T-helper 22 cell (primary cell): ENCODE results near the gene KCNMA1.
"Not testable (repeated sequence)": the region's sequence is repeated elsewhere in the genome, so short reads cannot be mapped to it uniquely, and the experiment has no call there.

Source experiments
- DNase-seq: peaks from one replicate; pipeline ENCODE4 v3.0.0-alpha.2; 2020; ENCODE audit warnings: low read depth

Gene KCNMA1

DNA sequence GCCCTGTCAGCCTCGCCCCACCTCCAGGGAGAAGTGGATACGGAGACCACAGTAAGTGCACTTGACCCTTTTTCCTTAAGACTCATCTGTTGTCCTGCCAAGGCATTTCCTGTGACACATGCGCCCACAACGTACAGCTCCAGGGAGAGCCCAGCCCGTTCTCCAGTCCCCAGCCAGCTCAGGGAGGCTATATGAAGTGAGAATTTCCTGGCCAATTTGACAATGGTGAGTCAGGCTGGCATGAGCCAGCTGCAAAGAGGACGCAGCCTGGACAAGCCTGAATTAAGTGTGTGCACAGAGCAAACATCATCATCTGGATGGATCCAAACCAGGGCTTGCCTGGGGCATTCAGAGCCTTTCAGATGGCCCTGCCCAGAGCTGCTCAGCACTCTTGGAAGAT, 244.8 kb downstream of the KCNMA1 start:
- DNase-seq = no peak

DNA sequence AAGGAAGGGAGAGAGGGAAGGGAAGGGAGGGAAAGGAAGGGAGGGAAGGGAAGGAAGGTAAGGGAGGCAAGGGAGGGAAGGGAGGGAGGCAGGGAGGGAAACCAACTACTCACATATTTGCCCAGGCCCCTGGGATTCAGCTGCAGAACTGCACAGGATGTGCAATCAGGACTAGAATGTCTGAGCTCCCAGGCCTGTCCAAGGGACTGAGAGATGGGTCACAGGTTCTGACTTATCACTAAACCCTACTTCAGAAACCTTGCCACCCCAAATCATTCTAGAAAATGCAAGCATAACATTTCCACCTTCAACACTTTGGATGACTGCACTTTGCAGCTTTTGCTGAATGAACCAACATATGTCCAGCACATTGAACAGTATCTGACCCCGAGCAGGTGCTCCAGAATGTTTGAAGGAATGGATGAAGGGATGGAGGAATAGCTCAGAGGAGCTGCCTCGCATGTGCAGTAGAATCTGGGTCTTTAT, 245.3 kb downstream of the KCNMA1 start:
- no peak for DNase-seq

DNA sequence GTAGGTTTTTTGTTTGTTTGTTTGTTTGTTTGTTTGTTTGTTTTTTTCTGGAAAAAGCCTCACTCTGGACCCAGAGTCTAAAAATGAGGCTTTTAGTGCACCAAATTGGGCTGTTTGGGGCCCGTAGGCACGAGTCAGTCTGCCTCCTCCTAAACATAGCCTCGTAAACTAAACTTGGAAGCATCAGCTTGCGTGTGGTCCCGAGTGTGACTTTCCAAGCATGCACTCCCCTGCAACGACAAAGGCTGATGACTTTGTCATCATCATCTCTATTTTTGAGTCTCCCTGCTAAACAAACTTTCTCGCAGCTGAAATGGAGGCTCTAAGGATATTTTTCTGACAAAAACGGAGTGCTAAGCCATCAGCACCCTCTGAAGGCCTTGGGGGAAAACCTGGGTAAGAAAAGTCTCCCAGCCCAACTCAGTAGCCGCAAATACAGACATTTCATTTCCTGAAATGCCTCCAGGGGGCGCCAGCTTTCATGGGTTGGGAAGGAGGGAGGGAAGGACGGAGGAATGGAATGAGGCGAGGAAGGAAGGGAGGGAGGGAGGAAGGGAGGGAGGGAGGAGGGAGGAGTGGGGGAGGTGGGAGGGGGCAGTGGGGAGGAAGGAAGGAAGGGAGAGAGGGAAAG, 245.9 kb downstream of the KCNMA1 start:
- no peak for DNase-seq

- no peak for DNase-seq
These were observed 247.1 kb downstream of the KCNMA1 start for GRCh38 chr10:77390481-77390891.

DNA sequence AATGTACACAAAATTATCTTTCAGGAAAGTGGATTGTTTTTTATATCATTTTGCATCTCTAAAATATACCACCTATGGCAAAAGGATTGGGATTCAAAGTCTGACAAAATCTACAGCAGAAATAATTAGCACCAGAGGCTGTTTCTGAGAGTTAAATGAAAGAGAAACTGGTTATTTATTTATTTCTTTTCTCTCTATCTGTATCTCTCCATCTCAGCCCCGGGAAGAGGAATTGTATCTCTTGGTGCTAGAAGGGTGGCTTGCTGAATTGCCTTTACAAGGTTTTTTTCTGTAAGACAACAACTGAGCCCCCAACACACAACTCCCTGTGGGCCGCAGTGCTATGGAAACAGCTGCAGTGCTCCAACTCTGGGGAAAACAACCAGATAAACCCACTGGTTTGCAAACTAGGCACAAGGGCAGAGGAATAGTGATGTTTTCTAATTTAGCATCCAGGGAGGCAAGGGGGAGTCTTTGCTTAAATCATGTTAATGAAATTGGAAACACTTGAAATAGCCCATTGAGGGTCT, 249.0 kb downstream of the KCNMA1 start:
- no peak for DNase-seq

- not testable (repeated sequence) for DNase-seq
These were observed 249.9 kb downstream of the KCNMA1 start for GRCh38 chr10:77387701-77388100.

DNA sequence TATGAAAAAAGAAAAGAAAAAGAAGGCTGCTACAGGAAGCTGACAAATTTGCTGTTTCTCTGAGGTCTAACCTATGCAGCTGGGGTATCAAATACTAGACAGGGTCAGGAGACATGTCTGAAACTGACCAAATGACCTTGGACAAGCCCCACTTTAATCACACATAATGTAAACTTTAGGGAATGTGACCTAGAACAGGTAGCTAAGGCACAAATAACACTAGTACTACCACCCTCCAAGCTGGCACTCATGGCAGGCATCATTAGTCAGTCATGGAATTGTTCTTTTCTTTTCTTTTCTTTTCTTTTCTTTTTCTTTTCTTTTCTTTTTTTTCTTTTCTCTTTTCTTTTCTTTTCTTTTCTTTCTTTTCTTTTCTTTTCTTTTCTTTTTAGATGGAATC, 250.4 kb downstream of the KCNMA1 start:
- no peak for DNase-seq

DNA sequence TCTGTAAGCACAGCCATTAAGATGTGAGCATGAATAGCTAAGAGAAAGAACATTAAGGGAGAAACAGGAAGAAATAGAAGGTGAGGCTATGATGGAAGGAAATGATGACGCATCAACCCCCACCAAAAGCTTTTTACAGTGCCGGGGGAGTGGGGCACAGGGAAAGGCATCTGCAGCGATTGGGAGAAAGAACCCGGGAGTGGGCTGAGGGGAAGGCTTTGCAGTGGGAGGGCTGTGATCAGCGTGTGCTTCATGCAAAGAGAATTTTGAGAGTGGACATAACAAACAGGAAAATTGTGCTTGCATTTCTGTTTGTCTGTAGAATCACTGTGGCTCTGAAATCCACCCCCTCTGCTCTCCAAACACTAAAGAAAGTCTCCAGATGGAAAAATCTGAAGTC, 250.8 kb downstream of the KCNMA1 start:
- DNase-seq = no peak

- no peak for DNase-seq
These were observed 251.2 kb downstream of the KCNMA1 start for GRCh38 chr10:77386365-77386764.

DNA sequence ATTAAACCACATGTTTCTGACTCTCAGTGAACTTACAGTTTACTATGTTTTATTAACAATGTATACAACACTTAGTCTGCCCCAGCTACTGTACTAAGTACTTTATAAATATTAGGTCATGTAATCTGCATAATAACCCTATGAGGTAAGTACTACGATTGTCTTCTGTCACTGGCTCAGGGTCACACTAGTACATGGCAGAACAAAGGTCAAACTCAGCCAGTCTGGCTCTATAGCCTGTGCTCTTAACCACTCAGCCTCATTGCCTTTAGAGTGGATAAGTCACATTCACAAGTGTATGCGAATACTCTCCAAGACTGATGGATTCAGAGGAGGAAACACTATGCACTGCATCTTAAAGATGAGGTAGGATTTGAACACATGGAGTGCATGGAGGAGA, 252.3 kb downstream of the KCNMA1 start:
- no peak for DNase-seq

- DNase-seq = no peak
These were observed 253.6 kb downstream of the KCNMA1 start for GRCh38 chr10:77383861-77384553.

GRCh38 chr10:77381750-77382149, 255.9 kb downstream of the KCNMA1 start:
- no peak for DNase-seq

DNA sequence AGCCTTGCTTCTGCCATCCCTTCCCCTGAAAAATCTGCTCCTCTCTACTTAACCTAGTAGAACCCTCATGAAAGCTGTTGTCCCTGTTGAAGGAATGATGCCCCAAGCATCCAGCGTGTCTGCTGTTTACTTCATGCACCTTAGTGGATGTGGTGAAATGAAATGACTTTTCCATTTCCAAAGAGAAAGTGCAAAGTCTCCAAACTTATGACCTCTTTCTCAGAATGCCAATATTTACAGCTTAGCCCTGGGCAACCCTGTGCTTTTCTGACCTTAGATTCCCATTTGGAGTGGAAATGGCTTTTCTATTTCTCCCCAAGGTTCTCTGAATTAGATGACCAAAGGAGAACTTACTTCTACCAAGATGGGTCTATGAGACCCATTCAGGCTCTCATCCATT, 256.9 kb downstream of the KCNMA1 start:
- DNase-seq = no peak

DNA sequence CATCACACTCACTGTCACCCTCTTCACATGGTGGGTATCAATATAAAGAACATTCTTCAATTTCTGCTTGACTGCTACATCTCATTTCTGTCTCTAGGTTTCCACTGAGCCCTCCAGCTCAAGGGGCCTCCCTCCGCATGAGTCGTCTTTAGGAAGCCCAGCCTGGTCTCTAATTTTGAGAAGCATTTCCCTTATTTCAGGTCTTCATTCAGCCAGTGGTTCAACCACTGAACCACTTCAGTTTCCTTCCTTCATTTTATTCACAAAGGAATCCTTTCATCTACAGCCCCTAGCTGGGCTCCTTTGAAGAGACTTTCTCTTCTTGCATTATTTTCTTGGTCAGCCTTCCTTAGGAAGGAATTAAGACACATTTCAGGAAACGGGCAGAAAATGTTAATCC, 257.4 kb downstream of the KCNMA1 start:
- no peak for DNase-seq

DNA sequence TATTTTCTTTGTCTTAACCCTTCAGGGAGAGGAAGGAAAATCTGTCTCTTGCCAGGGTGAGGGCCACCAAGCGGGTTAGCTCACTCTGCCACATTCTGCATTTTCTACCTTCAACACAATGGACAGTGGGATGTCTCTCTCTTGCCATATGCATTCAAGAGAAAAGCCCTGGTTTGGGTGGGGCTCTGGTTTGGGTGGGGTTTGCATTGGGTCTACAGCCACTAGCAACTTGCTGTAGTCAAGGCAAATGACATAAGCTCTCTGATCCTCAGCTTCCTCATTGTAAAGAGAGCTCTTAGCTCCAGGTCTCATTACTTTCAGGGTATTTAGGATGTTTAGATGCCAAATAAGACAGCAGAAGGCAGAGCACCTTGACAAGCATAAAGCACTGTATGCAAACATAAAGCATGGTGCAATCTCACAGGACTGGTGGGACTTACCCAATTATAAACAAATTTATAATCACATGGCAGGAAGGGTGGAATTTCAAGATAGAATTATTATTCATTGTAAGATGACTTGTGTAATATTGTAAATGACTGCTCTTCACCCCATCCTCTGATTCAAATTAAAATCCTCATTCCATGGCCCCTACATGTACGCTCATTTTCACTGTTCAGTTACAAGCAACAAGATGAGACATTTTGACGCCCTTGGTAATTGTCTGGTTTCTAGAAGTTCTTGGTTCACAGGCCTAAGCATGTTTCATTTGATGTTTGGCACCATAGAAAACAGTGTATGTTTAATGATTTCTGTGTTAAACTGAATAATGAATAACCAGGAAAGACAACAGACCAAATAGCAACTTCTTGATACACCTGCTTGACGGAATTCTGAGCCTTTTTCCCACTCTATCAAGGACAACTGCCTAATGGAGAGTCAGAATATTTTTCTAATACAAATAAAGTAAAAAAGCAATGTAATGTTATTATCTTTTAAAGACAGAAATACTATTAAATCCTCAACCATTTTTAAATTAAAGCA, 258.9 kb downstream of the KCNMA1 start:
- no peak for DNase-seq

DNA sequence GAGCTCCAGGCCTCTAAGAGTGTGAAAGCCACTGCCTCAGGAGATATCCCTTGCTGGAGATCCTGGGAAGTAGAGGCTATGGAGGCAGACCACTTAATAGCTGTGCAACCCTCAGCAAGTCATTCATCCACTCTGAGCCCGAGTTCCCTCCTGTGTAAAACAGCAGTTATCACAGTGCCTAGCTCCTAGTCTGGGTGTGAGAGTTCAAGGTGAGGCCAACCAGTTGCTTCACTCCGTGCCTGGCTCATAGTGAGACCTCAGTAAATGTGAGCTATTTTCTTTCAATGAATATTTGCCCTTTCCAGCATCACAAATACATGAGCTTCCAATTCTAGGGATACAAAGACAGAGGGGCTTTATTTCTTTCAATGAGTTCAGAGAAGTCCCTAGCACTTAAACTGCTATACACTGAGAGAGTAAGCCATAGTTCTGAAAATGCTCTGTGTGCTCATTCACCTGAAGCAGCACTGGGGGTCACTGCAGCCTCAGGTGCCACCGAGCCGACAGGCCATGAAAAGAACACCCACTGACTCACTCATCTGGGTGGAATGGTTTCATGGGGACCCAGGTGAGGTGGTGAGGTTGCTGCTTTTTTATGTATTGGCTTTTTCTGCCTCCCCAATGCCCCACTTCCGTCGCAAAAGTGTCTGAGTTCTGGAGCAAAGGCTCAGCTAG, 259.8 kb downstream of the KCNMA1 start:
- DNase-seq = no peak

- DNase-seq = no peak
These were observed 260.6 kb downstream of the KCNMA1 start for GRCh38 chr10:77377034-77377433.

- DNase-seq = no peak
These were observed 263.4 kb downstream of the KCNMA1 start for GRCh38 chr10:77374189-77374656.

DNA sequence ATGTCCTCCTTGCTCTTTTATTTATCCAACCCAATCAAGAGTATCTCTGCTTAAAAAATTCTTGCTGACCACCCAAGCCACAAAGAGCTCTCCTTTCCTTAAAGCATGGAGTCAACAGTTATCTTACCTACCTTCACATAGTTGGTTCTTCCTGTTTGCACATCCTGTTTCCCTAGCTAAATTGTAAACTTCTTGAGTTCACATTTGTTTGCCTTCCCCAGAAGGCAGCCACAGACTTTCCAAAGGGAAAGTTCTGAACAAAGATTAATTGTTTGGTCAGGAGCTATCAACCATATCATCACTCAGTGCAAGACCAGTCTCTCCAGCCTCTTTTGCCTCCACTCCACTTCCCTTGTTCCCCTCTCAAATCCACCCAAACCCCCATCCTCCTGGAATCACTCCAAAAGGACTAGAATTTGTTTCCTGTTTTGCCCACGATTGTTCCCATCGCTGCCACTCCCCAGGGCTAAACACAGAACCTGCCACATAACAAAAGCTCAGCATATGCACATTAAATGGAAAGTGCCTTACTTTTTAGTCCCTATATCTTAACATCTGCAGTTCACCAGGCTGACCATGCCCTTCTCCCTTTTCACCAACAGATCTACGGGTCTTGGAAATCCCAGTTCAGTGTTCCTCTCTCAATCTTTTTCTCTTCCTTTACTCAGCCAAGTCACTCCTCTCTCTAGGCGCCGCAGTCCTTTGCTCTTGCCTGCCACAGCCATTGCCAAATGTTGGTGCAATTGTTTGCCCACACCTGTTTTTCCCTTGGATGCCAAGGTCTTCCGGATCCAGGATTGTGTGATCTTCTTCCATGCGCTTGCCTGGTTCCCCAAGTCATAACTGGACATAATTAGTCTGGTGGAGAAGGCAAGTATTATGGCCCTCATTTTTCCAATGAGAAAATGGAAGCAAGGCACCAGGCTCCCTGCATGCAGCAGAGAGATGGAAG, 265.5 kb downstream of the KCNMA1 start:
- no peak for DNase-seq

GRCh38 chr10:77371421-77371820, 266.2 kb downstream of the KCNMA1 start:
- no peak for DNase-seq
